Mucosa of descending colon (tissue), 3 donors: ENCODE data around the gene NOL3. TPM values are rescaled to one million over a fixed set of nuclear protein-coding genes. Genes with fewer than 3 reads are reported as not detected.

Experiments
- ATAC-seq: fragments of 200-7000 bp; cut with Tn5 transposase; one replicate; pipeline ENCODE4 v1.9.1; 2020; ENCODE audit warnings: mild to moderate bottlenecking, moderate library complexity
- DNase-seq, 3 donors: peaks; one replicate each; pipeline ENCODE4 v3.0.0-alpha.2; 2020
- H3K36me3 ChIP-seq: fragments of 200-600 bp; one replicate; pipeline ENCODE4 v1.8.0; 2021; ENCODE audit warnings: low read depth, mild to moderate bottlenecking
- H3K4me1 ChIP-seq: fragments of 200-600 bp; one replicate; pipeline ENCODE4 v1.8.0; 2021; ENCODE audit warnings: low read depth, mild to moderate bottlenecking
- H3K4me3 ChIP-seq: fragments of 200-600 bp; one replicate; pipeline ENCODE4 v1.8.0; 2021; ENCODE audit warnings: mild to moderate bottlenecking
- H3K9me3 ChIP-seq: fragments of 200-600 bp; one replicate; pipeline ENCODE4 v1.8.0; 2021; ENCODE audit warnings: mild to moderate bottlenecking
- CTCF ChIP-seq: fragments of 200-600 bp; IDR thresholded peaks from one replicate; pipeline ENCODE4 v1.8.0; 2022; ENCODE audit warnings: antibody characterized with exemption, mild to moderate bottlenecking
- intact Hi-C, 2 donors: fragments of 100-400 bp; cut with DNase I in 1 of 2; cut with micrococcal nuclease in 1 of 2; formaldehyde crosslinking; loops; one replicate each; pipeline versions ENCODE4 v1.11.0 to v1.11.1; 2022; cut with DNase I, micrococcal nuclease
- total RNA-seq, 3 donors: library from RNA; stranded (reverse); fragmentation: NEBNext Ultra II Directional in 2 of 3; extraction: Animal tissue kit (Norgen Biotek cat#: 25700) in 2 of 3; gene quantifications; one replicate each; pipeline versions ENCODE4 v1.2.1 to v1.2.4, GENCODE V29; 2021 to 2023
- donor health status: DM: no; HTN: no; CAD: no; lungs with moderate emphysema.
- donor health status: DM: no; HTN: no; CAD: no.
- donor health status: DM: no; HTN: yes; CAD: no.

The NOL3 gene
- total RNA-seq, 3 donors from 2014 or later: 23.5 to 35.9 (median 32.0) TPM

- intact Hi-C loops: no loop called here
- ATAC-seq (no peak), DNase-seq (no peak)
- Histone ChIP-seq H3K36me3 (peaks cover 17% of the 10 kb centered on the region), H3K4me3 (no peak overlapping the region), H3K9me3 (no peaks in the 10 kb centered on the region), H3K4me1 (no peaks in the 10 kb centered on the region)
- no peak for TF ChIP-seq CTCF
Measured at GRCh38 chr16:67141391-67141790, 28.9 kb upstream of the NOL3 start.

GRCh38 chr16:67142342-67142741 lies 28.0 kb upstream of the NOL3 start:
- intact Hi-C loops: no loop called here
- peaks cover 22% of the 10 kb centered on the region for H3K36me3 ChIP-seq

GRCh38 chr16:67144943-67145342 lies 25.4 kb upstream of the NOL3 start:
- DNase-seq: no peak
- no peak for ATAC-seq
- no peak overlapping the region for H3K4me3 ChIP-seq

More at GRCh38 chr16:67142342-67142741, 28.0 kb upstream of the NOL3 start:
- no peaks in the 10 kb centered on the region for H3K9me3 ChIP-seq
- no peak for TF ChIP-seq CTCF
- ATAC-seq (no peak), DNase-seq (peak in 1 of 3 donors; percentile 22)
- H3K4me1 ChIP-seq: no peaks in the 10 kb centered on the region
- no peak overlapping the region for H3K4me3 ChIP-seq

GRCh38 chr16:67145746-67146145 lies 24.6 kb upstream of the NOL3 start:
- Histone ChIP-seq H3K9me3 (no peaks in the 10 kb centered on the region), H3K4me3 (no peak overlapping the region), H3K36me3 (peaks cover 19% of the 10 kb centered on the region), H3K4me1 (peaks cover 7% of the 10 kb centered on the region)
- TF ChIP-seq CTCF: no peak
- intact Hi-C loops: no loop called here
- ATAC-seq: no peak
- DNase-seq: no peak

More at GRCh38 chr16:67144943-67145342, 25.4 kb upstream of the NOL3 start:
- peaks cover under 1% of the 10 kb centered on the region for H3K4me1 ChIP-seq
- peaks cover 22% of the 10 kb centered on the region for H3K36me3 ChIP-seq
- intact Hi-C loops: no loop called here
- H3K9me3 ChIP-seq: no peaks in the 10 kb centered on the region
- no peak for TF ChIP-seq CTCF

GRCh38 chr16:67146523-67147357 lies 23.6 kb upstream of the NOL3 start:
- H3K4me3 ChIP-seq: no peak overlapping the region
- ATAC-seq: no peak
- H3K4me1 ChIP-seq: peaks cover 10% of the 10 kb centered on the region
- no peak for DNase-seq
- intact Hi-C loops: no loop called here
- TF ChIP-seq CTCF: no peak
- no peaks in the 10 kb centered on the region for H3K9me3 ChIP-seq
- peaks cover 15% of the 10 kb centered on the region for H3K36me3 ChIP-seq
